Measurements from ENCODE around the gene LGR4. TPM values are rescaled to one million over a fixed set of nuclear protein-coding genes. Genes with fewer than 3 reads are reported as not detected.
A peak's percentile ranks its signal among the peaks of the same experiment; 100 is the strongest.

LGR4 gene
- total RNA-seq, 4 donors from 2014 or later, result 5.5 to 37.6 (median 11.8) TPM

GRCh38 chr11:27485930-27486773 is 13.6 kb upstream of the LGR4 start:
- no peaks in the 10 kb centered on the region for H3K9me3 ChIP-seq
- ATAC-seq, result peak in 1 of 2 donors; percentile 47
- in situ Hi-C loops (cut with MboI; ENCODE audit: low sequenced_read_pairs in 4 of 4), result loop anchor here in 1 of 4 donors (25.0 kb wide), 1 partner anchor 124 kb away; the partner anchor contains the start of gene CCDC34

GRCh38 chr11:27482793-27483192 is 10.2 kb upstream of the LGR4 start:
- intact Hi-C loops (cut with DNase I; ENCODE audit: low total_unique reads), result loop anchor here (5.0 kb wide), 1 partner anchor 85 kb away; no protein-coding TSS in a partner anchor
- no peak for ATAC-seq
- H3K27ac ChIP-seq, result no peak overlapping the region
- no peaks in the 10 kb centered on the region for H3K27me3 ChIP-seq
- no peaks in the 10 kb centered on the region for H3K9me3 ChIP-seq
- H3K4me1 ChIP-seq, result no peaks in the 10 kb centered on the region
- H3K4me3 ChIP-seq, result no peak overlapping the region
- in situ Hi-C loops (cut with MboI; ENCODE audit: low sequenced_read_pairs in 4 of 4), result loop anchor here in 1 of 4 donors (25.0 kb wide), 1 partner anchor 120 kb away; the partner anchor contains the start of gene CCDC34
- TF ChIP-seq POLR2A (IDR thresholded peaks at IDR 0.05) (no peak), CTCF (IDR thresholded peaks at IDR 0.05 in 4 of 5, conservative IDR thresholded peaks at IDR 0.05 in 1 of 5) (no peak)
- no peaks in the 10 kb centered on the region for H3K36me3 ChIP-seq
- no peak for DNase-seq

More at GRCh38 chr11:27485930-27486773, 13.6 kb upstream of the LGR4 start:
- DNase-seq, result no peak
- Histone ChIP-seq H3K4me1 (no peaks in the 10 kb centered on the region), H3K27ac (no peak overlapping the region), H3K4me3 (no peak overlapping the region), H3K27me3 (no peaks in the 10 kb centered on the region), H3K36me3 (peaks cover 0 to 12% of the 10 kb centered on the region in 2 donors)
- TF ChIP-seq POLR2A (IDR thresholded peaks at IDR 0.05), result no peak
- TF ChIP-seq CTCF (IDR thresholded peaks at IDR 0.05 in 4 of 5, conservative IDR thresholded peaks at IDR 0.05 in 1 of 5), result peak; percentile 77 to 96 (median 89)
- intact Hi-C loops (cut with DNase I; ENCODE audit: low total_unique reads), result loop anchor here (1.0 to 5.0 kb wide), 2 partner anchors 189 to 302 kb away; no protein-coding TSS in a partner anchor

- no peaks in the 10 kb centered on the region for H3K36me3 ChIP-seq
- no peaks in the 10 kb centered on the region for H3K27me3 ChIP-seq
- intact Hi-C loops (cut with DNase I; ENCODE audit: low total_unique reads) (loop anchor here (5.0 kb wide), 1 partner anchor 85 kb away; no protein-coding TSS in a partner anchor), in situ Hi-C loops (cut with MboI; ENCODE audit: low sequenced_read_pairs in 4 of 4) (loop anchor here in 1 of 4 donors (25.0 kb wide), 1 partner anchor 120 kb away; the partner anchor contains the start of gene CCDC34)
- ATAC-seq (no peak), DNase-seq (no peak)
- no peak overlapping the region for H3K27ac ChIP-seq
- no peak overlapping the region for H3K4me3 ChIP-seq
- H3K9me3 ChIP-seq, result no peaks in the 10 kb centered on the region
- H3K4me1 ChIP-seq, result no peaks in the 10 kb centered on the region
- no peak for TF ChIP-seq POLR2A (IDR thresholded peaks at IDR 0.05)
- TF ChIP-seq CTCF (IDR thresholded peaks at IDR 0.05 in 4 of 5, conservative IDR thresholded peaks at IDR 0.05 in 1 of 5), result no peak
Observed at GRCh38 chr11:27481992-27482391, 9.4 kb upstream of the LGR4 start.

GRCh38 chr11:27477831-27478230 is 5.2 kb upstream of the LGR4 start:
- in situ Hi-C loops (cut with MboI; ENCODE audit: low sequenced_read_pairs in 4 of 4), result loop anchor here in 1 of 4 donors (25.0 kb wide), 1 partner anchor 116 kb away; the partner anchor contains the start of gene CCDC34
- intact Hi-C loops (cut with DNase I; ENCODE audit: low total_unique reads), result no loop called here
- ATAC-seq (no peak), DNase-seq (no peak)
- H3K4me1 ChIP-seq, result no peaks in the 10 kb centered on the region
- no peaks in the 10 kb centered on the region for H3K9me3 ChIP-seq
- TF ChIP-seq POLR2A (IDR thresholded peaks at IDR 0.05) (no peak), CTCF (IDR thresholded peaks at IDR 0.05 in 4 of 5, conservative IDR thresholded peaks at IDR 0.05 in 1 of 5) (no peak)
- H3K4me3 ChIP-seq, result no peak overlapping the region
- H3K36me3 ChIP-seq, result no peaks in the 10 kb centered on the region
- no peaks in the 10 kb centered on the region for H3K27me3 ChIP-seq
- H3K27ac ChIP-seq, result no peak overlapping the region
